Activated CD8-positive, alpha-beta memory T cell treated with anti-CD3 and anti-CD28 coated beads, Interleukin-2, amount 50 U/mL, for 4 hours (primary cell): ENCODE measurements around the gene DYNC1I1.
A peak's percentile ranks its signal among the peaks of the same experiment; 100 is the strongest.

Experiments used
- DNase-seq: peaks from one replicate; pipeline ENCODE4 v3.0.0-alpha.2; 2020

The DYNC1I1 gene

DNA sequence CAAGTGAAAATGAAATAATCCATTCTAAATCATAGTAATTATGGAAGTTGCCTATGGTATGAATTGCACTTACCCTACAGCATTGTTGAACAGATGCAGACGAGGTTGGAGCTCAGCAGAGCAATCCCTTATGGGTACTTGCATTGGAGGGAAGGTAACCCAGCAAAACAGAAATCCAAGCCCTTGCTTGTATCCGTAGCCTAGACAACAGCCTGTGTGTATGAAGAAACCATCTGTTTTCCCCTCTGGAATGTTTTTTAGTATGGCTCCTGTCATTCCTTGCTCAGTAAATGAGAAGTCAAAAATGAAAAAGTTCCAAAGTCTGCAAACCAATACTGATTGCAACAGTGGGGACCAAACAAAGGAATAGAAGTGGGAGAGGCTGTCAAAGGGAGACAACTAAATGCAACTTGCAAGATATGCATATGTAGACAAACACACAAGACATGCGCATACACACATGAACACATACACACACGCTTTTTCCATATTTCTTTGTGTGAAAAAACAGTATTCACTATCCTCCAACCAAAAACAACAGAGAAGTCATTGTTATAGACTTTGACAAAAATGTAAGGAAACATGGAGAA lies 260.8 kb downstream of the DYNC1I1 start:
- DNase-seq = no peak

DNA sequence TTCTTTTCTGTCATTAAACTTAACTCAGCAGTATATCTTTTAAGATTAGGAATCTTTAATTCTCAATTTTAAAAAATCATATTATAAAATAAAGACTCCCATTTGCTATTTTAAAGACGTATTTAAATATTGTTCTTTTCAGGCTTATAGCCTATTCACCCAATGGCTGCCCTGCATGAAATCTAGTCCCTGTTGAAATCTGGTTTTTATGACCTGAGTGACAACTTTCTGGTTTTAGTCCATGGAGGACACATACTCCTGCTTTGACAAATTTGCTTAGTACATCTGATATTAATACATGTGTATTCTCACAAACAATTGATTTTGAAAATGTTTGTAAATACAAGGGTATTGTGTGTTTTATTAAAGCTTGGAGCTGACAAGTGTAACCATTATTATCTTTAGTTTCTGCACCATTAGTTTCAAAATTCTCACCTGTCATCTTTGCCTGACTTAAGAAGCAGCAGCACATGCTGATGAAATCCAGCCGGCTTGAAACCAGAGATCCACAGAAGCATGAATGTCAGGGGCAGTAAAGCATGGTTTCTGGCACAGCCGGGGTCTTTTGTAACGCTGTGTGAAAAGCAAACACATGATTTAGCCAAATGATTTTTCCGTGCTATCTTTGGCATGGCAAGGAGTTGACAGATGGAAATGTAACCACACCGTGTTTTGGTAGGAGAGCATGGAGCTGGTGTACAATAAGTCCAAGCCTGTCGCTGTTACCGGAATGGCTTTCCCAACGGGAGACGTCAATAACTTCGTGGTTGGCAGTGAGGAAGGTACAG lies 262.8 kb downstream of the DYNC1I1 start:
- no peak for DNase-seq

DNA sequence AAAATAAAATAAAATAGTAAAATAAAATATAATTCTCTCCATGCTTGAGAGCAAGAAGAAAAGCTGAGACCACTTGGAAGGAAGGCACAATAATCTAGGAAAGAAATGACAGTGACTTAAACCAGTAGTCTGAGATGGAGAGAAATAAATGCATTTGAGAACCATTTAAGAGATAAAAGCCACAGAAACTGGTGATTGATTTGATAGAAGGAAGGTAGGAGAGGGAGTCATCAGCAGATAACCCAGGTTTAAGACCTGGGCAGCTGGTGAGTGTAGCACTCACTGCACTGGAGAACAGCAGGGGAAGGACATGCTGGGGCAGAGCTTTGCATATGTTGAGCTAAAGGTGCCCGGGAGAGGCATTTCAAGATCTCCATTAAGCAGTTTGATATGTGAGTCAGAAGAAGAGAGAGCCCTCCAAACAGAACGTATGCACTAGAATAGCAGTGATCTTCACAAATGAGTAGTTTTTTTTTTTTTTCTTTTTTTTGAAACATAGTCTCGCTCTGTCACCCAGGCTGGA lies 268.0 kb downstream of the DYNC1I1 start:
- no peak for DNase-seq

DNA sequence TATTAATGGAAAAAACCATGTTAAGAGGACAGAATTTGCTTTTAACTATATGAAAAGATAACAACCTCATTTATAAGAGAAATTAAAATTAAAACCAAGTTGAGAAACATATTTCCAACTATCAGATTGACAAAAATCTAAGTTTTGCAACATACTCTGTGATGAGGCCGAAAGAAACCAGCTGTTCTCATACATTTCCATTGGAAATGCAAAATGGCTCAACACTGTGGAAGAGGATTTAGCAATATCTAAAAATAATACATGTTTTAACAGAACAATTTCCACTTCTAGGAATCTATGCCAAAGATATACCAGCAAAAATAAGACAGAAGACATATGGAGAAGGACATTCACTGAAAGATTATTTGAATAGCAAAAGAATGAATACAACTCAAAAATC lies 268.8 kb downstream of the DYNC1I1 start:
- no peak for DNase-seq

DNA sequence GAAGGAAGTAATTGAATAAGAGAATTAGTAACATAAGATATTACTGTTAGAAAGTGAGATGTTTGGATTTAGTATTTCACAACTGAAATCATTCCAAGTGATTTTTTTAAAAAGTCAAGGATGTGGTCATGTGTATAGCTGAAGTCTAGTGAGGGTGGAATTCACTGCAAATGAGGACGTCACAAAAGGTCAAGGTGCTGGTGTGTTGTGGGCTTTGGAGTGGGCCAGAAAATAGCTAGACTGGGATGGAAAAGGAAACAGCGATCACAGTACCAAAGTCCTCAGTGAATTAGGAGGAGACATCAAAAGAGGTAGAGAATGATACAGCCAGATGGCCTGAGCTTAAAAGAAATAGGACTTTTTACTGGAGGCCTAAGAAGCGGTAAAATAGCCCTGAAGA lies 272.8 kb downstream of the DYNC1I1 start:
- DNase-seq = no peak

DNA sequence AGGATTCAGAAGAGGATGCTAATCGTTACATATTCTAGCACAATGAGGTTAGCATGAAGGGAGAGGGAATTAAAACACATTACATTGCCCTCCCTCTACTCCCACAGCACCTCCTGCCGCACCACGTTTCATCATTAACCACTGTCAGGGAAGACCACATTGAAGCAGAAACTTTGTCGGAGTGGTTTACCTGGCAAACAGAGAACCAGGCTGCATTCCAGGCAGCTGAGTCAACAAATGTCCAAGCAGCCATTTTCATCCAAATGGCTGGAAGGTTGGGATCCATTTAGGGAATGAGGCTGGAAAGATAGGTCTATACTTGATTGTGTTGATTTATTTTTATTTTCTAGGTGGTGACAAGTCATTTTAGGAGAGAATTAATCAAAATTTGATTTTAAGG lies 273.6 kb downstream of the DYNC1I1 start:
- DNase-seq = no peak

DNA sequence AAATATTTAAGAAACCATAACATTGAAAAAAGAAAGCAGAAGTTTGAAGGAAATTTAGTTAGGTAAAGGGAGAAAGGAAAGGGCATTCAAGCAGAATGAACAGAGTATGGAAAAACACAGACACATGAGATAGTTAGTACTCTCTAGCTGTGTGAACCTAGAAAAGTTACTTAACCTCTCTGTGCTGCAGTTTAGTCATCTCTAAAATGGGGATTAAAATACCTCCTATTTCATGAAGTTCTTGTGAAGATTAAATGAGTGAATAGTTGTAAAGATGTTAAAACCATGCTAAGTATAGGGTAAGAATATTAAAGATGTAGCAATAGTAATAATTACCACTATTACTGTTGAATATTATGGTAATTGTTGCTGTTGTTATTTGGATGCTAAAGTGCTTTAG lies 279.9 kb downstream of the DYNC1I1 start:
- DNase-seq = no peak

DNA sequence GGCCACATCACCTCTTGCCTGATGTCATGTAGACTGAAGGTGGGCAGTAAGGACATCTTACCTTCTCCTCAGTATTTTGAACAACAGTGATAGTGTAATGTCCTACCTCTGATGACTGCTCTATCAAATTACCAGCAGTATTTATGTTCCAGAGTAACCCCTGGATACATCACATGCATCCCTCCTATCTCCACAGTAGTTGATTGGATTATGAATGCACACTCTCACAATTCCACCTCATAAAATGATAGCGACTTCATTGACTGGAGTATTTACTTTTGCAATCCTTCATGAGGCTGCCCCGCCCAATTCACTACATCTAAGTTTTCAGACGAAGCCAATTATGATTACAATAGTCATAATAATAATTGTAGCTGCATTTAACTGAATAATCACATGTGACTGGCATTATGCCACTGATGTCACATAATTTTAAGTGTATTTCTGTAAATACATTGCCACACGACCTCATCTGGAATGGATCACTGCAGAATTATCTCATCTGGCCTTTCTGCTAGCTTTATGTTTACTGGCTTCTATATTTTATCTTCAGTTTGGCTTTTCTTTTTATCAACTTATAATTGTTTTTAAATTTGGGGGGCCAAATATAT lies 280.6 kb downstream of the DYNC1I1 start:
- DNase-seq = no peak

DNA sequence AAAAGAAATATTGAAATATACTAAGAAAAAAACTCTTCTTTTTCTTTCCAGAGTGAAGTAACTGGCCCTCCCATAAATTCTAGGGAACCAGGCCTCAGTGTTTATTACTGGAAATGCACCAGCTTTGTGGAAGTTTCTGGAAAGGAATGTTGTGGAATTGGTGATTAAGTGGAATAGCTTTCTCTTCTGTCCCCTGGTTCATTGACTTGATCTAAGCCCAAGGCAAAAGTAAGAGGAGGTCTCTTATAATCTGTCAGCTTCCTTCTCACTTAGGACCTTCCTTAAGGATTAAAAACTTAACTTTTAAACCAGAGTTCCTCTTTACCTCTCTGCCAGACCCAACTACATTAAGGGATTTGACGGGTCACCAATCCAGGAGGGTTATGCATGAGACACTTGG lies 283.4 kb downstream of the DYNC1I1 start:
- DNase-seq = no peak

DNA sequence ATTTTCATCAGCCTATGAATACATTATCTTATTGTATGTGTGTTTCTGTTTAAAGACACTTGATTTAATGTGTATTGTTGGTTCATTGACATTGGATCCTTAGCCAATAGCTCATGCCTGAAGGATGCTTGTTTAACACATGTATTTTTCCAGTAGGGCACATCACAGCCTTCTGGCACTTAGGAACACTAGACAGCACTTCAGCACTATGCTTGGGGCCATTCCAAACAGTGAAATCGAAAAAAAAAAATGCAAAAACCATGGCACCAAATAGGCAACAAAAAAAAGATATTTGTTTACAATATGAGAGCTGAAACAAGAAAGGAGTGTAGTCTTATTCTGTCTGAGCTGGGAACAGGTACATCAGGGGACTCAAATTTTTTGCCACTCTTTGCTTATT lies 286.7 kb downstream of the DYNC1I1 start:
- no peak for DNase-seq

DNA sequence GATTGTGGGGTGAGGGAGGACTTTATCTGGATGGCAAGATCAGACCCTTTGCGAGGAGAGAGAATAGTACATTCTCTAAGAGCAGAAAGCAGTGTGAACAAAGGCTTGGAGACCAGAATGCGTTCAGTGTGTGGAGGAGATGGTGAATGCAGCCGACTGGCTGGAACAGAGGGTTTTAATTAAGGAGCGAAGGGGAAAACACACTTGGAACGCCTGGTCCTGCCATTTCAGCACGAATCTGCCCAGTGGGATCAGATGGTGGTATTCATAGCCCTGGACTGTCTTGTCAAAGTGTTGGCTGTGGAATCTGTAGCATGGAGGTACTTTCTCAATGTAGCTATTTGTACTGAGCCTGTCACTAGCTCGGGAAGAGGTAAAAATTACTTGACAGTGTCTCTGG lies 288.7 kb downstream of the DYNC1I1 start:
- no peak for DNase-seq

DNA sequence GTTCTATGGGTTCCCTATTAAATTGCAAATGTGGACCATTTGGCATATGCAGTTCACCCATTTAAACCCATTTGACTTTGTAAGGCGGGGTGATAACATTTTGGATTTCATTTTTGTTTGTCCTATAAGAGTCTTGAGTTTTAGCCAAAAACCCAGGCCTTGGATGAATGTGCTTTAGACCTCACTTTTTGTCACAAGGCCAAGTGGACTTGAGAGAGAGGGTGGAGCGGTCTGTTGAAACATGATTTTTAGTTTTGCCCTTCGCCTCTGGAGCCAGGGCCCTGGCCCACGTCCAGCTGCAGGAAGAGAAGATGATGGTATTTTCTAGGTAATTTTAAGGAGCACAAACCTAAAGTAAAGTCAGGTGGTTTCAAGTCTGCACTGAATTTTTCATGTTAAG lies 289.5 kb downstream of the DYNC1I1 start:
- no peak for DNase-seq

DNA sequence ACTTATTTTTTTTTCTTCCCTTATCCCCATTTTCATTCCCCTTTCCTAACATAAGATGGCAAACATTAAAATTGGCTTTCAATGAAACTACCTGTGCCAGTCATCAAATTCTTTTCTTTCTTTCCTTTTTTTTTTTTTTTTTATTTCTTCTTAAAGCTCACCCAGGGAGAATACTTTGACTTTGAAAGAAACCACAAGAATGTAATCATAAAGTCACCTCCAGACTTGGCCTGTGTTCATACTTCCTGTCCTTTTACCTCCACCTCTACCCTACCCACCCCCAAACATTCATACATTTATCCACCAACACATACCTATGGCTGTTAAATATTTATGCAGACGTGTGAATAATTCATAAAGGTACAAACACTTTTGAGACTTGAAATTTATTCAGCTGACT lies 295.0 kb downstream of the DYNC1I1 start:
- DNase-seq = no peak

DNA sequence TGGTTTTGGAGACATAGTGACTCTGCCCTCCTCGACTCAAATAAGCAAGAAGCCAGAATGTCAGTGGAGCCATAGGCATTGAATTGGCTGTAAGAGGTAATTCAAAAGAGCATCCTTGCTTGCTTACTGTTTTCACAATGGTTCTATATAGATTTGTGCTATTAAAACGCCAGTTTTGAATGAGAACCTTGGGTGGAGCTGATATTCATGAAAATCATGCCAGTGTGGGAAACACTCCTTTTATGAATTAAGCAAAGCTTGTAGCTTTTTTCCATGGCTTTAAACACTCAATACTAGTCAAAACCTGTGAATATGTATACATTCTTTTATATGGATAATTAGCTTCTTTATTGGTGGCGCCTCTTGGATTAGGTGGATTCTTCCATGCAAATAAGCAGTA lies 297.0 kb downstream of the DYNC1I1 start:
- DNase-seq = no peak

DNA sequence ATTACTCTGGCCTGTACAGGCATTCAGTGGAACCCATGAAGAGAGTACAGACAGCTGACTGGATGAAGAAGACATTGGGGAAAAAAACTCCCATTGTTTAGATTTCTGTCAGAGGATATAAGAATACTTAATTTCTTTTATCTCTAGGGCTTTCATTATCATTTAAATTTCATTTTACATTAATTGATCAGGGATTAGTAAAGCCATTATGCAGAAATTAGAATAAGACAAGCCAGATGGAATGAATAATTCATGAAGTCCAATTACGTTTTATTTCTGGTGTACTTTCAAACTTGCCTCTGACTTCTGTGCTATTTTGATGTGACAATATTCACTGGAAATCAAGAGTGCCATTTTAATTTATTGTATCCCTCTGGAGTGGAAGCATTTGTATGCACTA lies 302.5 kb downstream of the DYNC1I1 start:
- DNase-seq = no peak

DNA sequence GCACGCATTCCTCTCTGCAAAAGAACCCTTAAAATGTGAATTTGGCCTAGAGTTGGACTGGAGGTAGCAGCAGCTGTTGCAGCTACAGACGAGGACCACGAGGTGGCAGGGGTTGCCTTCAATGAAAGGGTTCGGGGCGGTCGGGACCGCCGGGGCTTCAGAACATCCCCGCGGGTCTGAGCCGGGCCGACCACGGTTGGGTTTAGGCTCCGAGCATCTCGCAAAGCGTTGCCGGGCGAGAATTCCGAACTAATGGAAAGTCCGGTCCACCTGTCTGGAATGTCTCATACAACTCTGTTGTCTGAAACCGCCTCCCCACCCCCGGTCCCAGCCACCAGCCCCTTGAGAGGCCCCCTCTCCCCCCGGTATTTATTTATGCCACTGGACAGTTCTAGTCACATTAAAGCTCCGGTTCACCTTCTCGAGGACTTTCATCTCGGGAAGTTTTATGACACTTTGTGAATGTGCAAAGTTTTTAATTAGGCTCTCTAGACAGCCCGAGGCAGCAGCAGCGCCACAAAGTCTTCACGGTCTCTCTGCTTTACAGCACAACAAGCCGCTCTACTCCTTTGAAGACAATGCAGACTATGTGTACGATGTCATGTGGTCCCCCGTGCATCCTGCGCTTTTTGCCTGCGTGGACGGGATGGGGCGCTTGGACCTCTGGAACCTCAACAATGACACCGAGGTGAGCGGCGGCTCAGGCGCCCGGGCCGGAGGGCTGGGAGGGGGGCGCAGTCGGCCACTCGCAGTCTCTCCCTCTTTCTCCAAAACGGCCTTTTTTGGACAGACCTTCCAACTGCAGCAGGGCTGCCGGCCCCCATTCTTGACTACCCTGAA lies 303.4 kb downstream of the DYNC1I1 start:
- DNase-seq = peak; percentile 48

DNA sequence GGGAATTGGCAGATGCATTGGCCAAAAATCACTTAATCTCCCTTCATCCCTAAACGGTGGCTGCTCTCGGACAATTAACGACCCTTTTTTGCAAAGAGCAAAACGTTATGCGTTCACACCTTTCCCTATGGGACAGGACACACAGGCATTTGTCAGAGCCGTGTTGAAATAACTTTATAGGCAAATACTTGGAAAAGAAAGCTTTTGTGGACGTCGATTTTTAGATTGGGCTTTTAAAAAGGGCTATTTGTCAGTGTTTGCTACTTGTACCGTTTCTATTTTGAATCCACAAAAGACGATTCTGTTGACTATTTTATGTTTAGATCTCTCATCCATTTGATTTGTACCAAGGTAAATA lies 304.0 kb downstream of the DYNC1I1 start:
- no peak for DNase-seq

DNA sequence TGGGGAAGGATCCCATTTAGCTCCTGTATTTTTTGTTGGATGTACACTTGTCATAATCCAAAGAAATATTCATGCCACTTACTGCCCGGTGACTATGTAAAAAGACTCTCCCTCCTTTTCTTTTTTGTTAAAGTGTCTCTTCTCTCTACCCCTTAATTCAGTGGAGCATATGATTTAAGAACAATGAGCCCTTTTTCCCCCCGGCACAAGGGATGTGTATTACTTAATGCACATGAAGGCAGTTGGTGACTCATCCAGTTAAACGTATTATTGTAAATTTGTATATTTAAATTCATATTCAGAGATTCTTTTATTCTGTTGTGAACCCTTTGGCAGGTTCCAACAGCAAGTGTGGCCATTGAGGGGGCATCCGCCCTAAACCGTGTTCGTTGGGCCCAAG lies 307.7 kb downstream of the DYNC1I1 start:
- DNase-seq = no peak

DNA sequence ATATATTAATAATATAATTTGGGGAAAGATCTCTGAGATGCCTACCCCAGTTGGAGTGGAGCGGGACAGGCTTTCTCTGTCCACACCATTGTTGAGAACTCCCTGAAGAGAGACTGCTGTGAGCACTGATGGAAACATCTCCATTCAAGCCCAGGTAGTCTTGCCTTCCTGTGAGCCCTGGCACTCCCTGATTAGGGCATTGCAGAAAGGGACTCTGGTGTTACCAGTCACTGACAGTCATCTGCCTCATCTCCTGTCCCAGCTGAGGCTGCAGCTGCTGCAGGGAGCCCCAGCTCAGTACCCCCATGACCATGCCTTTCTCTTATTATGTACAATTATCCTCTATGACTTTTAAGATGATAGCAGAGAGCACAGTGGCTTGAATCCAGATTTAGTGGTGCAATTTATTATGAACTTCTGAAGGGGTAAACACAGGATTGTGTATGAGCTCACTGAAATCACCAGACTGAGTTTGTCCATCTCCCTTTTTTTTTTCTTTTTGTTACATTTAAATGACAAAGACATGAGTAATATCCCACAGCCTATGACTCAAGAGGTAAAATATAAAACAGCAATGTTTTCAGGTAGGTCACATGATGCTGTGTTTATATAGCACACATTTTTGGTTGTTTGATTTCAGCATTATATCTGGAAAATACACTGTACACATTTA lies 312.7 kb downstream of the DYNC1I1 start:
- no peak for DNase-seq

DNA sequence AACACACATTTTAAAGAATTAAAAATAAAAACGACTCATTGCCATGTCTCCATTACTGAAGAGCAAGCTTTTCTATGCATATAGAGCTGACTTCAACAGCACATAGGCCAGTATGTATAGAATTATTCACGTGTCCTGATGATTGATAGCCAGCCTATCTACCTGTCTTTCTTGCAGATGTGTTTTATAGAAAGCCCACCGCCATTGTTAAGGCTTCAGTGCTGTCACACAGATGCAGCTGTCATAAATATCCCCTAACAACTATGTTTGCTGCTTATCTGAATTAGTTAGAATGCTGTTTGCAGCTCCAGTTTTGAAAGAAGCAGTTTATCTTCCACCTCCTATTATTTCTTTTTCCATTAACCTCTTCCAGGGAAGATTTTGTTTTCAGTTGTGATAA lies 313.6 kb downstream of the DYNC1I1 start:
- no peak for DNase-seq

DNA sequence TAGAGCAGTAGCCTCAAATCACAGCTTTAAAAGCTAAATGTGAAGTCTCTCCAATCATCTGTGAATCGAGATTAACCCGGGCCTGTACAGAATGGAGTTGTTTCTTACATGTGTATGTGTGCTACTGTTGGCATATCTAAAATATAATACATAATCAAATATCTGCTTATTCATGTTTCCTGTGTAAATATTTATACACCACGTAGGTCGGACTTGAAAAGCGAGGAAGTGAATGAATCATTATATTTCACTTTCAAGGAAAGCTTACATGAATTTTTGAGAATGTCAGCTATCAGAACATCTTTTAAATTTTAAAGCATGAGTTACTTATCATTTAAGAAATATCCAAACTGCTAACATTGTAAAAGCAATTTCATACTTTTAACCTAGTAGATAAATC lies 316.2 kb downstream of the DYNC1I1 start:
- no peak for DNase-seq

DNA sequence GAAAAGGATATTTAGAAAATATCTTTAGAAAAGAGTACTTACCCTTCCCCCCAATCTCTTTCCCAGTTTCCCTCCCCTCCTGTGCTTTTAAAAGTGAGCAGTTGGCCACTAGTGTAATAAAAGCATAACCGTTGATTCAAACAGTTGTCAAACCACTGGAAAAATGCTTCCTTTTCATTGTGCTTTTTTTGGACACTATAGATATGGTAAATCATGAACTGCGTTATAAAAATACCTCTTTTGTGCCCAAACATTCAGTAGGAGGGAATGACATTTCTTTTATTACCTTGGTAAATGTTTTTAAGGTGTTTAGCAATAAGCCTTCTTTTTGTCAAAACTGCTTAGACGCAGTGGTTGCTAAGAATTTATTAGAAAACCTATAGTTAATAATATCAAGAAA lies 317.2 kb downstream of the DYNC1I1 start:
- no peak for DNase-seq

DNA sequence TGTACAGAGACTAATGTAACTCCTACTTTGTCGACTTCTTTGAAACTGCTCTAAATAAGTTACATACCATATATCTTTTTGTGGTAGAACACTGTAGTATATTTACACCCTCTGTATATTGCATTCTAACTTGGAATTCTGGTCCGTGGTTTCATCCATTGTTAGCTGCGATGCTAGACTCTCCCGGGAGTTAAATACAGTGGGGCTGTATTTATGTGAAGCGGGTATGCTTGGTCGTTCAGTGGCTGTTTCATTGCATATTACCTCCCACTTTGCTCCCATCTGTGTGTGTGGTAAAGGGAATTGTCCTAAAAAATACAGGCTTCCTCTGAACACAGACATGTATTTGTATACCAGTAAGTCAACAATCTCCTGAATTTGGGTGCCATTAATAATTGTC lies 318.4 kb downstream of the DYNC1I1 start:
- no peak for DNase-seq
